Transverse colon (tissue), 3 donors: ENCODE measurements around the gene FAM228A.

Experiments
- EP300 ChIP-seq: sonication (generic); formaldehyde crosslinking; IDR thresholded peaks from one replicate; pipeline ENCODE4 v1.6.1; 2017; ENCODE audit warnings: antibody characterized with exemption, low read depth
- TF ChIP-seq, protein P1 (sequence below), 5 experiments: fragments of 200-600 bp in 3 of 5; fragments of 450-650 bp in 2 of 5; sonication (generic) in 3 of 5; IDR thresholded peaks; 1 replicate in 2 of 5; 2 replicates in 3 of 5; pipeline ENCODE4 v1.5.1; 2016 to 2017; ENCODE audit warnings: antibody characterized with exemption in 5 of 5, inconsistent platforms in 3 of 5, mild to moderate bottlenecking in 2 of 5, moderate library complexity in 1 of 5

DNA sequence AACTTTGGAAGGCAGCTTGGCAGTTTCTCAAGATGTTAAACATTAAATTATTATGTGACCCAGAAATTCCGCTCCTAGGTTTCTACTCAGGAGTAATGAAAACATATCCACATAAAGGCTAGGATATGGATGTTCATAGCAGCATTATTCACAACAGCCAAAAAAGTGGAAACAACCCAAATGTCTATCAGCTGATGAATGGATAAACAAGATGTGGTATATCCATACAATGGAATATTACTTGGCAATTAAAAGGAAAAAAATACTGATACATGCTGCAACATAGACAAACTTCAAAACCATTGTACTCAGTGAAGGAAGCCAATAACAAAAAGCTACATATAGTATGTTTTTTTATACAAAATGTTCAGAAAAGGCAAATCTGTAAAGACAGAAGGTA is 12.4 kb upstream of the FAM228A start:
- TF ChIP-seq EP300 = no peak
- TF ChIP-seq, protein P1, sequence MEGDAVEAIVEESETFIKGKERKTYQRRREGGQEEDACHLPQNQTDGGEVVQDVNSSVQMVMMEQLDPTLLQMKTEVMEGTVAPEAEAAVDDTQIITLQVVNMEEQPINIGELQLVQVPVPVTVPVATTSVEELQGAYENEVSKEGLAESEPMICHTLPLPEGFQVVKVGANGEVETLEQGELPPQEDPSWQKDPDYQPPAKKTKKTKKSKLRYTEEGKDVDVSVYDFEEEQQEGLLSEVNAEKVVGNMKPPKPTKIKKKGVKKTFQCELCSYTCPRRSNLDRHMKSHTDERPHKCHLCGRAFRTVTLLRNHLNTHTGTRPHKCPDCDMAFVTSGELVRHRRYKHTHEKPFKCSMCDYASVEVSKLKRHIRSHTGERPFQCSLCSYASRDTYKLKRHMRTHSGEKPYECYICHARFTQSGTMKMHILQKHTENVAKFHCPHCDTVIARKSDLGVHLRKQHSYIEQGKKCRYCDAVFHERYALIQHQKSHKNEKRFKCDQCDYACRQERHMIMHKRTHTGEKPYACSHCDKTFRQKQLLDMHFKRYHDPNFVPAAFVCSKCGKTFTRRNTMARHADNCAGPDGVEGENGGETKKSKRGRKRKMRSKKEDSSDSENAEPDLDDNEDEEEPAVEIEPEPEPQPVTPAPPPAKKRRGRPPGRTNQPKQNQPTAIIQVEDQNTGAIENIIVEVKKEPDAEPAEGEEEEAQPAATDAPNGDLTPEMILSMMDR (IDR thresholded peaks at IDR 0.05) = no peak
